Ovary (tissue), 3 donors: ENCODE results near the gene CLMN.

Experiments
- CTCF ChIP-seq, 3 donors: fragments of 450-650 bp in 2 of 3; fragments of 200-600 bp in 1 of 3; IDR thresholded peaks; one replicate each; pipeline versions ENCODE4 v1.5.1 to v1.8.0; 2016 to 2022; ENCODE audit warnings: antibody characterized with exemption in 3 of 3, mild to moderate bottlenecking in 1 of 3
- EP300 ChIP-seq: sonication (generic); formaldehyde crosslinking; IDR thresholded peaks from one replicate; pipeline ENCODE4 v1.6.1; 2017; ENCODE audit warnings: antibody characterized with exemption
- POLR2A ChIP-seq: fragments of 450-650 bp; IDR thresholded peaks from one replicate; pipeline ENCODE4 v1.6.1; 2017; ENCODE audit warnings: antibody characterized with exemption, mild to moderate bottlenecking, moderate library complexity
- donor health status: DM: no; HTN: no; CAD: no.

- TF ChIP-seq POLR2A (no peak), CTCF (IDR thresholded peaks at IDR 0.05) (no peak), EP300 (no peak)
These were observed 109.0 kb downstream of the CLMN start for GRCh38 chr14:95210699-95211098.
